RWPE2 (cell line): ENCODE measurements around the gene STOML1.
A peak's percentile ranks its signal among the peaks of the same experiment; 100 is the strongest.

Source experiments
- ATAC-seq: fragments of 200-7000 bp; cut with Tn5 transposase; 3 replicates; pipeline ENCODE4 v1.9.1; 2021; ENCODE audit warnings: low read depth
- DNase-seq: peaks from one replicate; pipeline ENCODE4 v3.0.0-alpha.2; 2020; ENCODE audit warnings: low spot score
- H3K27ac ChIP-seq: fragments of 450-650 bp; 2 replicates; pipeline ENCODE4 v1.5.1; 2017; ENCODE audit warnings: mild to moderate bottlenecking; ENCODE audit not compliant: poor library complexity, severe bottlenecking
- H3K27me3 ChIP-seq: fragments of 250-450 bp; sonication (Bioruptor Pico); 2 replicates; pipeline ENCODE4 v1.5.1; 2021; ENCODE audit warnings: mild to moderate bottlenecking, moderate library complexity; ENCODE audit not compliant: insufficient read depth, poor library complexity, severe bottlenecking
- H3K36me3 ChIP-seq: fragments of 250-450 bp; sonication (Bioruptor Pico); 2 replicates; pipeline ENCODE4 v1.5.1; 2020; ENCODE audit warnings: low read depth, mild to moderate bottlenecking, moderate library complexity
- H3K4me1 ChIP-seq: fragments of 250-450 bp; sonication (Bioruptor Pico); 2 replicates; pipeline ENCODE4 v1.5.1; 2021; ENCODE audit warnings: mild to moderate bottlenecking, moderate library complexity; ENCODE audit not compliant: insufficient read depth, poor library complexity, severe bottlenecking
- H3K4me3 ChIP-seq: fragments of 250-450 bp; sonication (Bioruptor Pico); 2 replicates; pipeline ENCODE4 v1.5.1; 2021; ENCODE audit warnings: mild to moderate bottlenecking, moderate library complexity; ENCODE audit not compliant: severe bottlenecking
- H3K9me3 ChIP-seq: fragments of 250-450 bp; sonication (Bioruptor Pico); 2 replicates; pipeline ENCODE4 v1.5.1; 2021; ENCODE audit warnings: mild to moderate bottlenecking, moderate library complexity; ENCODE audit not compliant: severe bottlenecking
- TF ChIP-seq, protein P1 (sequence below): fragments of 450-650 bp; IDR thresholded peaks from one replicate; pipeline ENCODE4 v1.5.1; 2017; ENCODE audit warnings: mild to moderate bottlenecking, moderate library complexity; ENCODE audit not compliant: poor library complexity, severe bottlenecking

STOML1 gene

GRCh38 chr15:74006774-74007639 lies 14.9 kb upstream of the STOML1 start:
- peaks cover 56% of the 10 kb centered on the region for H3K36me3 ChIP-seq
- TF ChIP-seq, protein P1, sequence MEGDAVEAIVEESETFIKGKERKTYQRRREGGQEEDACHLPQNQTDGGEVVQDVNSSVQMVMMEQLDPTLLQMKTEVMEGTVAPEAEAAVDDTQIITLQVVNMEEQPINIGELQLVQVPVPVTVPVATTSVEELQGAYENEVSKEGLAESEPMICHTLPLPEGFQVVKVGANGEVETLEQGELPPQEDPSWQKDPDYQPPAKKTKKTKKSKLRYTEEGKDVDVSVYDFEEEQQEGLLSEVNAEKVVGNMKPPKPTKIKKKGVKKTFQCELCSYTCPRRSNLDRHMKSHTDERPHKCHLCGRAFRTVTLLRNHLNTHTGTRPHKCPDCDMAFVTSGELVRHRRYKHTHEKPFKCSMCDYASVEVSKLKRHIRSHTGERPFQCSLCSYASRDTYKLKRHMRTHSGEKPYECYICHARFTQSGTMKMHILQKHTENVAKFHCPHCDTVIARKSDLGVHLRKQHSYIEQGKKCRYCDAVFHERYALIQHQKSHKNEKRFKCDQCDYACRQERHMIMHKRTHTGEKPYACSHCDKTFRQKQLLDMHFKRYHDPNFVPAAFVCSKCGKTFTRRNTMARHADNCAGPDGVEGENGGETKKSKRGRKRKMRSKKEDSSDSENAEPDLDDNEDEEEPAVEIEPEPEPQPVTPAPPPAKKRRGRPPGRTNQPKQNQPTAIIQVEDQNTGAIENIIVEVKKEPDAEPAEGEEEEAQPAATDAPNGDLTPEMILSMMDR, result no peak
- ATAC-seq (no peak), DNase-seq (no peak)
- H3K27ac ChIP-seq, result no peak overlapping the region
- H3K27me3 ChIP-seq, result no peaks in the 10 kb centered on the region
- no peaks in the 10 kb centered on the region for H3K4me1 ChIP-seq
- no peaks in the 10 kb centered on the region for H3K9me3 ChIP-seq
- no peak overlapping the region for H3K4me3 ChIP-seq

DNA sequence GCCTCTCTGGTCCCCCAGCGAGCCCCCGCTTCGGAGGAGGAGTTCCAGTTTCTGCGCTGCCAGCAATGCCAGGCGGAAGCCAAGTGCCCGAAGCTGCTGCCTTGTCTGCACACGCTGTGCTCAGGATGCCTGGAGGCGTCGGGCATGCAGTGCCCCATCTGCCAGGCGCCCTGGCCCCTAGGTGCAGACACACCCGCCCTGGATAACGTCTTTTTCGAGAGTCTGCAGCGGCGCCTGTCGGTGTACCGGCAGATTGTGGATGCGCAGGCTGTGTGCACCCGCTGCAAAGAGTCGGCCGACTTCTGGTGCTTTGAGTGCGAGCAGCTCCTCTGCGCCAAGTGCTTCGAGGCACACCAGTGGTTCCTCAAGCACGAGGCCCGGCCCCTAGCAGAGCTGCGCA lies 5.9 kb upstream of the STOML1 start:
- TF ChIP-seq, protein P1, result no peak
- H3K4me1 ChIP-seq, result peaks cover 19% of the 10 kb centered on the region
- peaks cover 58% of the 10 kb centered on the region for H3K36me3 ChIP-seq
- DNase-seq (no peak), ATAC-seq (no peak)
- H3K4me3 ChIP-seq, result no peak overlapping the region
- H3K27ac ChIP-seq, result peak overlapping the region; percentile 66
- no peaks in the 10 kb centered on the region for H3K27me3 ChIP-seq
- H3K9me3 ChIP-seq, result no peaks in the 10 kb centered on the region

GRCh38 chr15:73996939-73997338 lies 4.8 kb upstream of the STOML1 start:
- Histone ChIP-seq H3K4me1 (peaks cover 24% of the 10 kb centered on the region), H3K36me3 (peaks cover 50% of the 10 kb centered on the region), H3K4me3 (peak overlapping the region; percentile 52), H3K27me3 (no peaks in the 10 kb centered on the region), H3K9me3 (no peaks in the 10 kb centered on the region), H3K27ac (peak overlapping the region; percentile 66)
- TF ChIP-seq, protein P1, result no peak
- DNase-seq (no peak), ATAC-seq (peak; percentile 9; the same call in 2 of the 3 replicates)

GRCh38 chr15:73996267-73996666 lies 4.2 kb upstream of the STOML1 start:
- peaks cover 43% of the 10 kb centered on the region for H3K36me3 ChIP-seq
- no peak for ATAC-seq
- H3K27ac ChIP-seq, result peak overlapping the region; percentile 66
- no peak for DNase-seq
- H3K4me1 ChIP-seq, result peaks cover 25% of the 10 kb centered on the region
- H3K4me3 ChIP-seq, result peak overlapping the region; percentile 52
- no peaks in the 10 kb centered on the region for H3K9me3 ChIP-seq
- TF ChIP-seq, protein P1, result no peak
- H3K27me3 ChIP-seq, result no peaks in the 10 kb centered on the region
